Measurements from ENCODE around the gene NMRAL1.

Gene NMRAL1

GRCh38 chr16:4505356-4506147 lies 31.1 kb upstream of the NMRAL1 start:
- peak; percentile 54 for DNase-seq (ENCODE audit: low read depth, low spot score)

- no peak for DNase-seq (ENCODE audit: low read depth, low spot score)
These were observed 26.6 kb upstream of the NMRAL1 start for GRCh38 chr16:4501071-4501478.

- no peak for DNase-seq (ENCODE audit: low read depth, low spot score)
These were observed 25.8 kb upstream of the NMRAL1 start for GRCh38 chr16:4500272-4500671.

GRCh38 chr16:4499196-4499555 lies 24.8 kb upstream of the NMRAL1 start:
- no peak for DNase-seq (ENCODE audit: low read depth, low spot score)

GRCh38 chr16:4498546-4499195 lies 24.2 kb upstream of the NMRAL1 start:
- DNase-seq (ENCODE audit: low read depth, low spot score), result no peak

- DNase-seq (ENCODE audit: low read depth, low spot score), result no peak
These were observed 21.9 kb upstream of the NMRAL1 start for GRCh38 chr16:4496305-4496704.

- DNase-seq (ENCODE audit: low read depth, low spot score), result no peak
These were observed 21.3 kb upstream of the NMRAL1 start for GRCh38 chr16:4495766-4496165.

- no peak for DNase-seq (ENCODE audit: low read depth, low spot score)
These were observed 20.5 kb upstream of the NMRAL1 start for GRCh38 chr16:4494746-4495490.

GRCh38 chr16:4491898-4492297 lies 17.5 kb upstream of the NMRAL1 start:
- DNase-seq (ENCODE audit: low read depth, low spot score), result no peak

GRCh38 chr16:4489030-4489429 lies 14.6 kb upstream of the NMRAL1 start:
- no peak for DNase-seq (ENCODE audit: low read depth, low spot score)

- no peak for DNase-seq (ENCODE audit: low read depth, low spot score)
These were observed 14.1 kb upstream of the NMRAL1 start for GRCh38 chr16:4488499-4488967.

- no peak for DNase-seq (ENCODE audit: low read depth, low spot score)
These were observed 13.6 kb upstream of the NMRAL1 start for GRCh38 chr16:4487955-4488498.

GRCh38 chr16:4486126-4486893 lies 11.9 kb upstream of the NMRAL1 start:
- DNase-seq (ENCODE audit: low read depth, low spot score), result no peak

- DNase-seq (ENCODE audit: low read depth, low spot score), result no peak
These were observed 7.5 kb upstream of the NMRAL1 start for GRCh38 chr16:4481963-4482362.

- DNase-seq (ENCODE audit: low read depth, low spot score), result no peak
These were observed 7.1 kb upstream of the NMRAL1 start for GRCh38 chr16:4481526-4481925.

GRCh38 chr16:4477966-4478365 lies 3.5 kb upstream of the NMRAL1 start:
- no peak for DNase-seq (ENCODE audit: low read depth, low spot score)

- peak; percentile 78 for DNase-seq (ENCODE audit: low read depth, low spot score)
These were observed 1.7 kb upstream of the NMRAL1 start, which contains the start of gene HMOX2 for GRCh38 chr16:4475880-4476788. HMOX2 (plus strand) TSS chr16:4476398; CDS start chr16:4505525, 29,127 bp downstream.

GRCh38 chr16:4472880-4473279 lies 1.5 kb downstream of the NMRAL1 start:
- no peak for DNase-seq (ENCODE audit: low read depth, low spot score)

GRCh38 chr16:4471869-4472268 lies 2.6 kb downstream of the NMRAL1 start:
- DNase-seq (ENCODE audit: low read depth, low spot score), result no peak

- no peak for DNase-seq (ENCODE audit: low read depth, low spot score)
These were observed 5.5 kb downstream of the NMRAL1 start for GRCh38 chr16:4468972-4469371.

All from activated CD4-positive, CD25-positive, alpha-beta regulatory T cell treated with anti-CD3 and anti-CD28 coated beads, Interleukin-2, amount 50 U/mL, for 16 hours (primary cell).